Endothelial cell (in vitro differentiated cells): ENCODE results near the gene PDE10A. TPM values are rescaled to one million over a fixed set of nuclear protein-coding genes. Genes with fewer than 3 reads are reported as not detected.
"Not testable (repeated sequence)": the region's sequence is repeated elsewhere in the genome, so short reads cannot be mapped to it uniquely, and the experiment has no call there.

Experiments
- DNase-seq: peaks from one replicate; pipeline ENCODE4 v3.0.0; 2021; ENCODE audit warnings: low spot score
- H3K27ac Mint-ChIP-seq: one replicate; pipeline ENCODE4 v1.8.0; 2021; ENCODE audit warnings: mixed read lengths, inconsistent platforms; ENCODE audit not compliant: unreplicated experiment
- H3K27me3 Mint-ChIP-seq: one replicate; pipeline ENCODE4 v1.8.0; 2021; ENCODE audit warnings: mild to moderate bottlenecking, moderate library complexity, mixed read lengths, inconsistent platforms; ENCODE audit not compliant: unreplicated experiment
- H3K36me3 Mint-ChIP-seq: one replicate; pipeline ENCODE4 v1.8.0; 2021; ENCODE audit warnings: mild to moderate bottlenecking, low read depth, mixed read lengths, inconsistent platforms; ENCODE audit not compliant: unreplicated experiment
- H3K4me1 Mint-ChIP-seq: one replicate; pipeline ENCODE4 v1.8.0; 2021; ENCODE audit warnings: mild to moderate bottlenecking, mixed read lengths, inconsistent platforms; ENCODE audit not compliant: unreplicated experiment
- H3K4me3 Mint-ChIP-seq: one replicate; pipeline ENCODE4 v1.8.0; 2021; ENCODE audit warnings: mild to moderate bottlenecking, mixed read lengths, inconsistent platforms; ENCODE audit not compliant: unreplicated experiment
- H3K9me3 Mint-ChIP-seq: one replicate; pipeline ENCODE4 v1.8.0; 2021; ENCODE audit warnings: mixed read lengths, inconsistent platforms; ENCODE audit not compliant: unreplicated experiment
- CTCF ChIP-seq: fragments of 200-600 bp; sonication (generic); IDR thresholded peaks from one replicate; pipeline ENCODE4 v1.5.0; 2021; ENCODE audit warnings: antibody characterized with exemption; ENCODE audit not compliant: unreplicated experiment
- total RNA-seq: library from RNA; stranded (reverse); fragmentation: NEBNext Ultra II Directional; extraction: Animal tissue kit (Norgen Biotek cat#: 25700); gene quantifications from one replicate; pipeline ENCODE4 v1.2.1, GENCODE V29; 2021; ENCODE audit not compliant: unreplicated experiment

Gene PDE10A
- total RNA-seq, 1 donor from 2014 or later = 11.5 TPM

- Mint-ChIP-seq H3K4me1 (peaks cover 10% of the 10 kb centered on the region), H3K36me3 (peaks cover 1% of the 10 kb centered on the region), H3K27me3 (no peaks in the 10 kb centered on the region), H3K4me3 (no peak overlapping the region), H3K9me3 (no peaks in the 10 kb centered on the region), H3K27ac (no peak overlapping the region)
- no peak for DNase-seq
- TF ChIP-seq CTCF = no peak
Measured at GRCh38 chr6:165566088-165566828, 96.8 kb downstream of the PDE10A start.

DNA sequence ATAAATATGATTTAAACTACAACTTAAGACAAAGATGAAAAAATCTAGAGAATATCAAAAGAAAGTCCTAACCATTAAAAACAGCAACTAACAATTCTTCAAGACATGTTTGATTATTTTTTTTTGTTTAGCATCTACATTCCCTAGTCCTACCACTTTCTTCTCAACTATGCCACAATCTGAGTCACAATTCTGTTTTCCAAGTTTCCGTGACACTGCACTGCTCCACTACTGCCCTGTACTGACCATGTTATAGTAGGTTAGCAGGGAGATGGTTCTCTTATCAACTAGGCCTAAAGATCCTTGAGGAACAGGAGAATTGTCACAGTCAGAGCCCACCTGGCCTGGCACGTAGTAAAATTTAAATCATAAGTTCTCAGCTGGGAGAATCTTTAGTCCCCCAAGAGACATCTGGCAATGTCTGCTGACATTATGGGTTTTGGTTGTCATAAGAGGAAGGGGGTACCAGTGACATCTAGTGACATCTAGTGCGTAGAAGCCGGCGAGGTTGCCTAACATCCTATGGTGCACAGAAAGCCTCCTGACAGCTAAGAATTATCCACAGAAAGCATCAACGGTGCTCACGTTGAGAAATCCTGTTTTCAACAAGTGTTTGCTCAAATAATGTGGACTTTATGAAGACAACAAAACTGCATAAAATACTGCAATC is 100.5 kb downstream of the PDE10A start:
- Mint-ChIP-seq H3K4me1 (peaks cover 6% of the 10 kb centered on the region), H3K36me3 (peaks cover 9% of the 10 kb centered on the region), H3K9me3 (no peaks in the 10 kb centered on the region), H3K27ac (no peak overlapping the region), H3K27me3 (no peaks in the 10 kb centered on the region), H3K4me3 (no peak overlapping the region)
- no peak for TF ChIP-seq CTCF
- DNase-seq = no peak

DNA sequence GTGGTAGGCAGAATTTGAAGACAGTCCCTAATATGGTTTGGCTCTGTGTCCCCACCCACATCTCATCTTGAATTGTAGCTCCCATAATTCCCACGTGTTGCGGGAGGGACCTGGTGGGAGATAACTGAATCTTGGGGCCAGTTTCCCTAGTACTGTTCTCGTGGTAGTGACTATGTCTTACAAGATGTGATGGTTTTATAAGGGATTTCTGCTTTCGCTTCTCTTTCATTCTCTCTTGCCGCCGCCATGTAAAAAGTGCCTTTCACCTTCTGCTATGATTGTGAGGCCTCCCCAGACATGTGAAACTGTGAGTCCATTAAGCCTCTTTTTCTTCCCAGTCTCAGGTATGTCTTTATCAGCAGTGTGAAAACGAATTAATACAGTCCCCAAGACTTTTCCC is 103.4 kb downstream of the PDE10A start:
- Mint-ChIP-seq H3K4me3 (peak overlapping the region; percentile 39), H3K27ac (no peak overlapping the region), H3K27me3 (no peaks in the 10 kb centered on the region), H3K9me3 (no peaks in the 10 kb centered on the region), H3K4me1 (peaks cover 9% of the 10 kb centered on the region), H3K36me3 (peaks cover 9% of the 10 kb centered on the region)
- no peak for TF ChIP-seq CTCF
- no peak for DNase-seq

GRCh38 chr6:165558097-165558496 is 104.9 kb downstream of the PDE10A start:
- not testable (repeated sequence) for H3K27ac Mint-ChIP-seq, H3K36me3 Mint-ChIP-seq, H3K4me1 Mint-ChIP-seq, DNase-seq, H3K4me3 Mint-ChIP-seq, H3K9me3 Mint-ChIP-seq, H3K27me3 Mint-ChIP-seq

- DNase-seq = no peak
- Mint-ChIP-seq H3K27ac (no peak overlapping the region), H3K4me1 (peaks cover 7% of the 10 kb centered on the region)
Measured at GRCh38 chr6:165557674-165558073, 105.4 kb downstream of the PDE10A start.

More at GRCh38 chr6:165557674-165558073, 105.4 kb downstream of the PDE10A start:
- TF ChIP-seq CTCF = no peak
- Mint-ChIP-seq H3K4me3 (no peak overlapping the region), H3K27me3 (no peaks in the 10 kb centered on the region), H3K36me3 (peaks cover 9% of the 10 kb centered on the region), H3K9me3 (no peaks in the 10 kb centered on the region)
